Cardiac fibroblast (primary cell): ENCODE results near the gene NCK2.
"Not testable (repeated sequence)": the region's sequence is repeated elsewhere in the genome, so short reads cannot be mapped to it uniquely, and the experiment has no call there.

Source experiments
- DNase-seq, 2 donors: peaks; one replicate each; pipeline versions ENCODE4 v3.0.0 to v3.0.0-alpha.2; 2010; ENCODE audit warnings: low read depth in 2 of 2
- H3K4me3 ChIP-seq, 2 donors: replicated peaks in 1 of 2; 1 replicate in 1 of 2; 2 replicates in 1 of 2; pipeline ENCODE4 v1.5.1; 2011; ENCODE audit warnings: low read depth in 2 of 2, low read length in 2 of 2, mild to moderate bottlenecking in 2 of 2, moderate library complexity in 1 of 2
- TF ChIP-seq, protein P1 (sequence below): IDR thresholded peaks from one replicate; pipeline ENCODE4 v1.5.1; 2011; ENCODE audit warnings: low read depth, mild to moderate bottlenecking, low read length, inconsistent platforms

NCK2 gene

DNA sequence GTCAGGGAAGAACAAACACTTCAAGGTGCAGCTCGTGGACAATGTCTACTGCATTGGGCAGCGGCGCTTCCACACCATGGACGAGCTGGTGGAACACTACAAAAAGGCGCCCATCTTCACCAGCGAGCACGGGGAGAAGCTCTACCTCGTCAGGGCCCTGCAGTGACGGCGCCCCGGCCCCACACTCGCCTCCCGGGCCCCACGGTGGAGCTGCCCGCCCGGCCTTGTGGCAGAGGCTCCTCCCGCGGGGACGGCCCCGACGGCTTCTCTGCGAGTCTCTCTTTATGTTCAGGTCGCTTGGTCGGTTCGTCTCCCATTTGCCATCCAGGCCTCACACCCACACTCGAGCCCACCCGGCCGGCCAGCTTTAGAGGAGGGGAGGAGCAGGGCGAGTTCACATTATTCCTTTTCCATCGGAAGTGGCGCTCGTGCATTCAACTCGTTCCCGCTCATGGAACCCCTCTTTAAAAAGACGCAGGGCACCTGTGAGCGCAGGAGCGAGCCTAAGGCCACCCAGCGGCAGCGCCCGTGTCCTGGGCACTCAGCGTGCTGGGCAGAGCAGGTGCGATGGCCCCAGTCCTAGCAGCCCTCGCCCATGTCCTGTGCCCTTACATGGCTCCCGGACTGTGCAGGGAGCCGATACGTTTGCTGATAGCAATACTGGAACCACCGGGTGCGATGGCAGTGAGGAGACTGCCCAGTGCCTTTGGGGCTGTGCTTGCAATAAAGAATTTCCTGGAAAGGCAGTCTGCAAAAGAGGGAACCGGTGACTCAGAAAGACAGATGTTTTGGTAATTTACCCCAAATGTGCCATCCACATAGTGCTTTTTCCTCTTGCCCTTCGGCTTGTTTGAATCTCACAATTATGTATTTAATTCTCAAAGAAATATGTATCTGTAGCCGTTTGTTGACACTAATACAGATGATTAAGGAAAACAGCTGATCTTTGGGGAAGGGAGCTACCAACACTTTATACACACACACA lies 148.6 kb downstream of the NCK2 start:
- DNase-seq = no peak
- TF ChIP-seq, protein P1, sequence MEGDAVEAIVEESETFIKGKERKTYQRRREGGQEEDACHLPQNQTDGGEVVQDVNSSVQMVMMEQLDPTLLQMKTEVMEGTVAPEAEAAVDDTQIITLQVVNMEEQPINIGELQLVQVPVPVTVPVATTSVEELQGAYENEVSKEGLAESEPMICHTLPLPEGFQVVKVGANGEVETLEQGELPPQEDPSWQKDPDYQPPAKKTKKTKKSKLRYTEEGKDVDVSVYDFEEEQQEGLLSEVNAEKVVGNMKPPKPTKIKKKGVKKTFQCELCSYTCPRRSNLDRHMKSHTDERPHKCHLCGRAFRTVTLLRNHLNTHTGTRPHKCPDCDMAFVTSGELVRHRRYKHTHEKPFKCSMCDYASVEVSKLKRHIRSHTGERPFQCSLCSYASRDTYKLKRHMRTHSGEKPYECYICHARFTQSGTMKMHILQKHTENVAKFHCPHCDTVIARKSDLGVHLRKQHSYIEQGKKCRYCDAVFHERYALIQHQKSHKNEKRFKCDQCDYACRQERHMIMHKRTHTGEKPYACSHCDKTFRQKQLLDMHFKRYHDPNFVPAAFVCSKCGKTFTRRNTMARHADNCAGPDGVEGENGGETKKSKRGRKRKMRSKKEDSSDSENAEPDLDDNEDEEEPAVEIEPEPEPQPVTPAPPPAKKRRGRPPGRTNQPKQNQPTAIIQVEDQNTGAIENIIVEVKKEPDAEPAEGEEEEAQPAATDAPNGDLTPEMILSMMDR = no peak
- H3K4me3 ChIP-seq = no peak overlapping the region

DNA sequence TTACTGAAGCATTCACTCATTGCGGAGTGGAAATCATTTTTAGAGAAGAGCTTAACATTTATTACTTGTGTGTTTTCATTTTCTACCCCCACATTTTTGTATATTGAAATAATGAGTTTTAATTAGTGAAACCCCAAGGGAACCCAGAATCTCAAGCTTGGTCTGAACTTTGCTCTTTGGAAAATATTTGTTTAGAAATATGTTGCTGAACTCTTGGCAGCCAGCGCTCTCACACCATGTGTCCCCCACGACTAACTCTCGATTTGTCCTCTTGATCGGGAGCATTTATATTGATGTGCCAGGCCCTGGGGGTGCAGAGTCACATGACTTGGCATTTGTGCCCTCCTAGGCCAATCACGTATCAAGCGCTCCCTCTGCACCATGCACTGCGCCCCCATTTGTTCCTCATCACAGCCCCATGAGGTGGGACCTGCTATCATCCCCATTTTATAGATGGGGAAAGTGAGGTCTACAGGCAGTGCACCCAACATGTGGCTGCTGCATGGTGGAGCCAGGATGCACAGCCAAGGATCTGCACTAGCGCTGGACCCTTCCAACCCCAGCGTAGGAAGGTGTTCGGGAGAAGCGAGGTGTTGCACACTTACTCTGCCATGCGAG lies 149.7 kb downstream of the NCK2 start:
- no peak overlapping the region for H3K4me3 ChIP-seq
- TF ChIP-seq, protein P1 = no peak
- DNase-seq = no peak

DNA sequence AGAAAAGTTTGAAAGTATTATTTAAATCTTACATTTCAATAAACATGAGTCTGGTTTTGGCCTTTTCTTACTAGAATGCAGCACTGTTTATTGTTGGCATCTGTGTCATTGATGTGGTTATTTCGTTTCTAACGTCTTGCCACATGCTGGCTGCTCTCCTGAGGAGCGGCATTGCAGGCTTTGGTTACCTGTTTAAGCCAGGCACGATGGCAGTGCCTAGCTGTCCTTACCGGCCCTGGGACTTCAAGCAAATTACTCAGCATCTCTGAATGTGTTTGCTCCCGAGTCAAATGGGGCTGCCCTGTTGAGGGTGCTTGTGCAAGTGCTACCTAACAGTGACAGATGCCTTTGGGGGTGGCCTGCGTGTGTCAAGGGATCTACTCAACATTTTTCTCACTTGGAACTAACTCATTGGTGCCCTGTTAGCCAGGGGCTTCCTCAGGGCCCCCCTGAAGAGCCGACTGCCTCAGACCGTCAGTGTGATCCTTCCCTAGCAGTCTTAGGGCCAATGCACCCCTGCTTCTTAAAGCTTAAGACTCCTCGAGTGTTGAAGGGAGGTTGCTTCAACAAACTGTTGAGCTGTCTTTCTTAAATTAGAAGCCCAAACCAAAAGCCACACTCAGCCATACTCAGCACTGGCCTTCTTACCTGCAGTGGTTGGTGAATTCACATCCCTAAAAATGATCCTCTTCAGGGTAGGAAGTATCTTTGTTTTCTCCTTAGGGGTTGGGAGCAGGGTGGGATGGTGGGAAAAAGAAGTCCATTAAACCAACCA lies 151.5 kb downstream of the NCK2 start:
- H3K4me3 ChIP-seq = no peak overlapping the region
- DNase-seq = no peak
- TF ChIP-seq, protein P1 = no peak

DNA sequence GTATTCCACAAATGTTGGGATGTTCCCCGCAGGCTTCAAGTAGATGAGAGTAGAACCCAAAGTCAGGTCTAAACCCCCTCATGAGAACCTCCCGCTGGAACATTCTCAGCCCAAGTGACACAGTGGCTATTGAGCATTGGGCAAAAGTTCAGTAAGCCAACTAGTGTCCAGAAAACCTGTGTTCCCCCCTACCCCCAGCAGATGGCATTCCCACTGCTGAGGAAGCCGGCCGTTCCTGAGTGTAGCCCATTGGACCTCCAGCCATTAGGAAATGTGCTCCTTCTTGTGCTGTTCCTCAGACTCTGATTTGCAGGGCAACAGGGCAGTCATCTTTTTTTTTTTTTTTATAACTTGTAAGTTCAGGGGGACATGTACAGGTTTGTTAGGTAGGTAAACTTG lies 152.1 kb downstream of the NCK2 start:
- no peak overlapping the region for H3K4me3 ChIP-seq
- DNase-seq = no peak
- TF ChIP-seq, protein P1 = no peak

DNA sequence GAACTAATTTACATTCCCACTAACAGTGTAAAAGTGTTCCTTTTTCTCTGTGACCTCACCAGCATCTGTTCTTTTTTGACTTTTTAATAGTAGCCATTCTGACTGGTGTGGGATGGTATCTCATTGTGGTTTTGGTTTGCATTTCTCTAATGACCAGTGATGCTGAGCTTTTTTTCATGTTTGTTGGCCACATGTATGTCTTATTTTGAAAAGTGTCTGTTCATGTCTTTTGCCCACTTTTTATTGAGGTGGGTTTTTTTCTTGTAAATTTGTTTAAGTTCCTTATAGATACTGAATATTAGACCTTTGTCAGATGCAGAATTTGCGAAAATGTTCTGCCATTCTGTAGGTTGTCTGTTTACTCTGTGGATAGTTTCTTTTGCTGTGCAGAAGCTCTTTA lies 153.0 kb downstream of the NCK2 start:
- DNase-seq, H3K4me3 ChIP-seq: not testable (repeated sequence)

DNA sequence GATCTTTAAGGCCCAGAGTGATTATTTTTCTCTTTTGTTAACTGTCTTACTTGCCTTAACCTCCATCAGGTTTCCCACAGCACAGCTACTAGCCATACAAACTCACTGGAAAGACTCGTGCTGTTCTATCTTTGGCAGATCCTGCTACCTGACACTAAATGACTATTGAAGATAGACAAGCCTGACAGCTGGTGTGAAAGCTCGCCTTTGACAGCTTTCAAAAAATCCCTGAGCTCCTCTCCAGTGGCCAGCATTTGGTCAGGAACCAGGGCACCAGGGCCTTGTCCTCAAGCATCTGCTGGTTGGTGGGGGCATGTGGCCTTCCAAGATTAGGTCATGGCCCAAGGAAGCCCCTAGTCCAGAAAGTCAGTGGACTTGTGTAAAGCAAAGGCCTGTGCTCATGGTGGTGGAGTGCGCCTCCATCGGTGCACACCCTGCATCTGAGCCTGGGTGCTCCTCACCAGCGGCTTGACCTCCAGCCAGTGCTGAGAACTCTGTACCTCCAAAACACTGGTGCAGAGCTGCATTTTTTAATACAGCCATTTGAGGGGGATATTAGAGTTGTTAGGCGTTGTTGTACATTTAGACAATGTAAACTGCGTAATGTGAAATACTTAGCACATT lies 158.5 kb downstream of the NCK2 start:
- TF ChIP-seq, protein P1 = no peak
- no peak for DNase-seq
- H3K4me3 ChIP-seq = no peak overlapping the region
